Keratinocyte (primary cell): ENCODE data around the gene SLC6A5. TPM values are rescaled to one million over a fixed set of nuclear protein-coding genes. Genes with fewer than 3 reads are reported as not detected.

Experiments used
- DNase-seq: peaks from one replicate; pipeline ENCODE4 v3.0.0-alpha.2; 2011; ENCODE audit warnings: low read depth, missing footprints, low spot score
- FAIRE-seq: peaks from 2 replicates; lab custom pipeline; 2011; peaks lifted over from hg19 to GRCh38; lab: Jason Lieb, UNC
- H2AFZ ChIP-seq: 2 replicates; pipeline ENCODE4 v1.6.0; 2012; ENCODE audit warnings: low read length, control low read depth, inconsistent platforms; ENCODE audit not compliant: control insufficient read depth
- H3K27ac ChIP-seq: 2 replicates; pipeline ENCODE4 v1.5.1; 2011; ENCODE audit warnings: low read length; ENCODE audit not compliant: control insufficient read depth, insufficient read depth
- H3K27me3 ChIP-seq: 3 replicates; pipeline ENCODE4 v1.6.0; 2011; ENCODE audit warnings: low read length; ENCODE audit not compliant: control insufficient read depth, insufficient read depth; ENCODE audit errors: extremely low read depth
- H3K36me3 ChIP-seq, 2 experiments: 2 replicates in 1 of 2; 3 replicates in 1 of 2; pipeline ENCODE4 v1.5.1; 2011; ENCODE audit warnings: low read length in 2 of 2, mild to moderate bottlenecking in 1 of 2; ENCODE audit not compliant: control insufficient read depth in 2 of 2, insufficient read depth in 2 of 2; ENCODE audit errors: extremely low read depth in 1 of 2
- H3K4me1 ChIP-seq: 3 replicates; pipeline ENCODE4 v1.5.1; 2011; ENCODE audit warnings: low read length; ENCODE audit not compliant: control insufficient read depth, insufficient read depth; ENCODE audit errors: extremely low read depth
- H3K4me2 ChIP-seq: 3 replicates; pipeline ENCODE4 v1.6.0; 2011; ENCODE audit warnings: low read depth, low read length; ENCODE audit not compliant: control insufficient read depth, insufficient read depth; ENCODE audit errors: extremely low read depth
- H3K4me3 ChIP-seq, 3 experiments: fragments of 200-600 bp in 1 of 3; sonication (generic) in 1 of 3; 2 replicates in 2 of 3; 3 replicates in 1 of 3; pipeline ENCODE4 v1.5.1; 2011 to 2016; ENCODE audit warnings: low read length in 3 of 3, mild to moderate bottlenecking in 3 of 3, control low read depth in 2 of 3, inconsistent platforms in 1 of 3, low read depth in 1 of 3, mixed read lengths in 1 of 3, mixed run types in 1 of 3, moderate library complexity in 1 of 3; ENCODE audit not compliant: control insufficient read depth in 2 of 3, insufficient read depth in 2 of 3; ENCODE audit errors: extremely low read depth in 1 of 3
- H3K79me2 ChIP-seq: 2 replicates; pipeline ENCODE4 v1.6.0; 2012; ENCODE audit warnings: low read length; ENCODE audit not compliant: control insufficient read depth, insufficient read depth
- H3K9ac ChIP-seq: 3 replicates; pipeline ENCODE4 v1.6.0; 2011; ENCODE audit warnings: low read length; ENCODE audit not compliant: control insufficient read depth, insufficient read depth; ENCODE audit errors: extremely low read depth
- H3K9me1 ChIP-seq: 3 replicates; pipeline ENCODE4 v1.6.0; 2011; ENCODE audit warnings: low read length; ENCODE audit not compliant: control insufficient read depth, insufficient read depth; ENCODE audit errors: extremely low read depth
- H3K9me3 ChIP-seq: 2 replicates; pipeline ENCODE4 v1.5.1; 2012; ENCODE audit warnings: low read depth, low read length; ENCODE audit not compliant: control insufficient read depth
- H4K20me1 ChIP-seq: 3 replicates; pipeline ENCODE4 v1.6.0; 2011; ENCODE audit warnings: low read length; ENCODE audit not compliant: control insufficient read depth, insufficient read depth; ENCODE audit errors: extremely low read depth
- CTCF ChIP-seq, 3 experiments: IDR thresholded peaks in 1 of 3; conservative IDR thresholded peaks in 1 of 3; optimal IDR thresholded peaks in 1 of 3; 2 replicates in 2 of 3; 3 replicates in 1 of 3; pipeline versions ENCODE3 to v1.5.1; 2011; ENCODE audit warnings: low read length in 3 of 3, mild to moderate bottlenecking in 3 of 3, moderate library complexity in 2 of 3, control low read depth in 1 of 3, inconsistent platforms in 1 of 3; ENCODE audit not compliant: insufficient read depth in 2 of 3; ENCODE audit errors: extremely low read depth in 1 of 3
- EZH2 ChIP-seq: IDR thresholded peaks from one replicate; pipeline ENCODE4 v1.6.1; 2012; ENCODE audit warnings: inconsistent platforms, mild to moderate bottlenecking, low read length, moderate library complexity
- dilution Hi-C: fragments of 300-500 bp; cut with MboI; formaldehyde crosslinking; loops from one replicate; pipeline ENCODE4 v1.7.0; 2020; ENCODE audit warnings: low sequenced_read_pairs; ENCODE audit not compliant: extremely low pct_ligation_motif_present
- polyA plus RNA-seq, 5 experiments: library from polyadenylated mRNA; depleted of rRNA in 3 of 5; stranded (reverse) in 3 of 5; stranded (forward) in 1 of 5; unstranded in 1 of 5; fragments of >200 nt; gene quantifications; 1 replicate in 1 of 5; 2 replicates in 3 of 5; 3 replicates in 1 of 5; pipeline versions ENCODE4 v1.2.1 to v1.2.3, GENCODE V29; 2011 to 2012; ENCODE audit warnings: missing spikeins in 2 of 5, low read depth in 1 of 5, low replicate concordance in 1 of 5

The SLC6A5 gene
- polyA plus RNA-seq, 1 donor (not counting 4 experiments of a cell fraction or from before 2014, with no cell fraction given), result not detected

- Histone ChIP-seq H3K79me2 (no peaks in the 10 kb centered on the region), H3K9me1 (no peaks in the 10 kb centered on the region), H3K4me2 (no peak overlapping the region), H3K36me3 (no peaks in the 10 kb centered on the region), H3K27ac (no peak overlapping the region), H3K4me3 (no peak overlapping the region), H2AFZ (no peak overlapping the region), H3K9me3 (no peaks in the 10 kb centered on the region), H3K9ac (no peak overlapping the region), H3K27me3 (peaks cover 9% of the 10 kb centered on the region), H3K4me1 (no peaks in the 10 kb centered on the region), H4K20me1 (no peaks in the 10 kb centered on the region)
- dilution Hi-C loops, result no loop called here
- TF ChIP-seq EZH2 (no peak), CTCF (optimal IDR thresholded peaks at IDR 0.05 in 1 of 3, IDR thresholded peaks at IDR 0.05 in 1 of 3, conservative IDR thresholded peaks at IDR 0.05 in 1 of 3; ENCODE audit: extremely low read depth in 1 of 3, insufficient read depth in 2 of 3, low read length in 3 of 3) (no peak)
- DNase-seq, result no peak
- FAIRE-seq, result no peak
Observed at GRCh38 chr11:20638074-20638473, 38.7 kb downstream of the SLC6A5 start.

GRCh38 chr11:20639688-20640087 lies 40.3 kb downstream of the SLC6A5 start:
- no peaks in the 10 kb centered on the region for H3K9me3 ChIP-seq
- no peaks in the 10 kb centered on the region for H3K36me3 ChIP-seq
- no peak overlapping the region for H3K27ac ChIP-seq
- dilution Hi-C loops, result no loop called here
- H3K4me1 ChIP-seq, result no peaks in the 10 kb centered on the region
- no peak overlapping the region for H3K4me2 ChIP-seq
- H3K4me3 ChIP-seq, result no peak overlapping the region
- no peaks in the 10 kb centered on the region for H3K9me1 ChIP-seq
- H2AFZ ChIP-seq, result no peak overlapping the region
- no peak for DNase-seq
- H3K27me3 ChIP-seq, result peaks cover 9% of the 10 kb centered on the region
- no peak for FAIRE-seq
- H4K20me1 ChIP-seq, result no peaks in the 10 kb centered on the region
- no peaks in the 10 kb centered on the region for H3K79me2 ChIP-seq
- no peak for TF ChIP-seq CTCF (optimal IDR thresholded peaks at IDR 0.05 in 1 of 3, IDR thresholded peaks at IDR 0.05 in 1 of 3, conservative IDR thresholded peaks at IDR 0.05 in 1 of 3; ENCODE audit: extremely low read depth in 1 of 3, insufficient read depth in 2 of 3, low read length in 3 of 3)
- TF ChIP-seq EZH2, result no peak
- H3K9ac ChIP-seq, result no peak overlapping the region
